Astrocyte (in vitro differentiated cells and primary cell): Measurements from ENCODE around the gene TEKT5. TPM values are rescaled to one million over a fixed set of nuclear protein-coding genes. Genes with fewer than 3 reads are reported as not detected.

ENCODE experiments used
- DNase-seq: peaks from one replicate; pipeline ENCODE4 v3.0.0-alpha.2; 2010; ENCODE audit warnings: low read depth
- FAIRE-seq: peaks from 2 replicates; lab custom pipeline; 2011; peaks lifted over from hg19 to GRCh38; lab: Jason Lieb, UNC
- H2AFZ ChIP-seq: 2 replicates; pipeline ENCODE4 v1.6.0; 2012; ENCODE audit warnings: low read depth, low read length, inconsistent platforms
- H3K27ac ChIP-seq: 2 replicates; pipeline ENCODE4 v1.5.1; 2011; ENCODE audit warnings: low read depth, low read length, inconsistent platforms
- H3K27me3 ChIP-seq: 2 replicates; pipeline ENCODE4 v1.6.0; 2011; ENCODE audit warnings: low read length, inconsistent platforms; ENCODE audit not compliant: insufficient read depth
- H3K36me3 ChIP-seq: 2 replicates; pipeline ENCODE4 v1.5.1; 2011; ENCODE audit warnings: low read length, inconsistent platforms; ENCODE audit not compliant: insufficient read depth
- H3K4me1 ChIP-seq: 2 replicates; pipeline ENCODE4 v1.5.1; 2011; ENCODE audit warnings: low read length, inconsistent platforms; ENCODE audit not compliant: insufficient read depth
- H3K4me2 ChIP-seq: 2 replicates; pipeline ENCODE4 v1.6.0; 2012; ENCODE audit warnings: low read length, inconsistent platforms
- H3K4me3 ChIP-seq: 2 replicates; pipeline ENCODE4 v1.5.1; 2011; ENCODE audit warnings: low read depth, mild to moderate bottlenecking, low read length, inconsistent platforms; ENCODE audit not compliant: insufficient read depth
- H3K79me2 ChIP-seq: 2 replicates; pipeline ENCODE4 v1.6.0; 2012; ENCODE audit warnings: mild to moderate bottlenecking, low read length, inconsistent platforms; ENCODE audit not compliant: insufficient read depth
- H3K9ac ChIP-seq: 2 replicates; pipeline ENCODE4 v1.6.0; 2012; ENCODE audit warnings: mild to moderate bottlenecking, low read length, inconsistent platforms
- H3K9me3 ChIP-seq: 2 replicates; pipeline ENCODE4 v1.5.1; 2012; ENCODE audit warnings: low read depth, mild to moderate bottlenecking, low read length, inconsistent platforms; ENCODE audit not compliant: insufficient read depth
- H4K20me1 ChIP-seq: 2 replicates; pipeline ENCODE4 v1.6.0; 2012; ENCODE audit warnings: low read length, inconsistent platforms; ENCODE audit not compliant: insufficient read depth
- H3K27ac Mint-ChIP-seq: one replicate; pipeline ENCODE4 v1.8.0; 2021; ENCODE audit warnings: mild to moderate bottlenecking, mixed read lengths; ENCODE audit not compliant: unreplicated experiment
- H3K27me3 Mint-ChIP-seq: one replicate; pipeline ENCODE4 v1.8.0; 2021; ENCODE audit warnings: low read depth, mixed read lengths; ENCODE audit not compliant: unreplicated experiment
- H3K36me3 Mint-ChIP-seq: one replicate; pipeline ENCODE4 v1.8.0; 2021; ENCODE audit warnings: low read depth, mixed read lengths; ENCODE audit not compliant: unreplicated experiment
- H3K4me1 Mint-ChIP-seq: one replicate; pipeline ENCODE4 v1.8.0; 2021; ENCODE audit warnings: low read depth, mixed read lengths; ENCODE audit not compliant: unreplicated experiment
- H3K4me3 Mint-ChIP-seq: one replicate; pipeline ENCODE4 v1.8.0; 2021; ENCODE audit warnings: mild to moderate bottlenecking, moderate library complexity, mixed read lengths; ENCODE audit not compliant: unreplicated experiment
- H3K9me3 Mint-ChIP-seq: one replicate; pipeline ENCODE4 v1.8.0; 2021; ENCODE audit warnings: mild to moderate bottlenecking, mixed read lengths; ENCODE audit not compliant: unreplicated experiment
- CTCF ChIP-seq: IDR thresholded peaks from 2 replicates; pipeline ENCODE4 v1.5.1; 2011; ENCODE audit warnings: low read depth, mild to moderate bottlenecking, inconsistent platforms, low read length, moderate library complexity; ENCODE audit not compliant: insufficient read depth
- EZH2 ChIP-seq: IDR thresholded peaks from 2 replicates; pipeline ENCODE4 v1.6.1; 2012; ENCODE audit warnings: mild to moderate bottlenecking, low read length, inconsistent platforms; ENCODE audit not compliant: insufficient read depth
- total RNA-seq: library from RNA; stranded (reverse); gene quantifications from 2 replicates; pipeline ENCODE4 v1.2.1, GENCODE V29; 2021

TEKT5 gene
- total RNA-seq, 1 donor from 2014 or later = not detected

DNA sequence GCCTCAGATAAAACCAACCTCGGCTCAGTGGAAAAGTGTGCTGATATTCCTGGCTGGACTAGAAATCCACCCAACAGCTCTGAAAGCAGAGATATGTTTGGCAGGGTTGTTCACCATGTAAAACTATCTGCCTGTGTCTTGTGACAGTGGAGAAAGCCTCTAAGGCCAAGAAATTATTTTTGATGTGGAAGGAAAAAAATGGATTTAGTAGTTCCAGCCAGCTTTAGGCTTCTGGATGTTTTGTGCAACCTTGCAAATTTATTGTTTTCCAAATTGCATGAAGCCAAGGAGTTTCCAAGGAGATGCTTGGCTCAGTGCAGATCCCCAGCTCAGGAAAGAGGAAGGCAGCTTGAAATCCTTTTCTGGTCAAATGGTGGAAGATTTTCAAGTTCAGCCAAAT lies 31.6 kb downstream of the TEKT5 start:
- Histone ChIP-seq H3K9me3 (no peaks in the 10 kb centered on the region), H3K4me3 (no peak overlapping the region), H3K4me1 (no peaks in the 10 kb centered on the region), H2AFZ (no peak overlapping the region), H3K27ac (no peak overlapping the region), H3K79me2 (no peaks in the 10 kb centered on the region), H3K9ac (no peak overlapping the region), H4K20me1 (no peaks in the 10 kb centered on the region), H3K4me2 (no peak overlapping the region), H3K27me3 (peaks cover 3% of the 10 kb centered on the region), H3K36me3 (no peaks in the 10 kb centered on the region)
- H3K36me3 Mint-ChIP-seq = no peaks in the 10 kb centered on the region
- TF ChIP-seq CTCF = no peak
- TF ChIP-seq EZH2 = no peak
- H3K4me3 Mint-ChIP-seq = no peak overlapping the region
- H3K9me3 Mint-ChIP-seq = no peaks in the 10 kb centered on the region
- H3K27me3 Mint-ChIP-seq = peaks cover 22% of the 10 kb centered on the region
- FAIRE-seq (no peak), DNase-seq (no peak)
- H3K27ac Mint-ChIP-seq = no peak overlapping the region
- peaks cover 4% of the 10 kb centered on the region for H3K4me1 Mint-ChIP-seq

- peaks cover 22% of the 10 kb centered on the region for H3K27me3 Mint-ChIP-seq
- Histone ChIP-seq H3K4me1 (no peaks in the 10 kb centered on the region), H3K27ac (no peak overlapping the region), H3K4me3 (no peak overlapping the region), H3K36me3 (no peaks in the 10 kb centered on the region), H3K79me2 (no peaks in the 10 kb centered on the region), H3K27me3 (peaks cover 3% of the 10 kb centered on the region), H3K4me2 (no peak overlapping the region), H2AFZ (no peak overlapping the region), H3K9ac (no peak overlapping the region), H3K9me3 (no peaks in the 10 kb centered on the region), H4K20me1 (no peaks in the 10 kb centered on the region)
- no peaks in the 10 kb centered on the region for H3K36me3 Mint-ChIP-seq
- H3K4me3 Mint-ChIP-seq = no peak overlapping the region
- H3K27ac Mint-ChIP-seq = no peak overlapping the region
- no peak for DNase-seq
- H3K4me1 Mint-ChIP-seq = peaks cover 4% of the 10 kb centered on the region
- TF ChIP-seq EZH2 = no peak
- H3K9me3 Mint-ChIP-seq = no peaks in the 10 kb centered on the region
- FAIRE-seq = no peak
Observed at GRCh38 chr16:10662212-10662611, 32.5 kb downstream of the TEKT5 start.

DNA sequence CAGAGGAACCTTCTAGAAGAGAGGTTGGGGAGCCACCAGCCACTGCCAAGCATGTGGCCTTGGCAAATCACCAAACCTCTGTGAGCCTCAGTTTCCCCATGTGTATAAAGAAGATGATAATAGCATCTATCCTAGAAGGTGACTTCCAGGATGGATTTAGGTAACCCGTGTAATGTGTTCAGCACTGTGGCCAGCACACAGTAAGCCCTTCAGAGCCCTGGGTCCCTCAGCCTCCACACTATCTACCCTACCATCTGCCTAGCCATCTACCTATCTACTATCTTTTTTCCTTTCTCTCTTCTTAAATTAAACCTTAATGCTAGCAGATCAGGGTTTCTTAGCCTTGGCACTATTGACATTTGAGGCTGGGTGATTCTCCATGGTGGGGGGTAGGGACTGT lies 33.0 kb downstream of the TEKT5 start:
- H3K27ac Mint-ChIP-seq = no peak overlapping the region
- no peaks in the 10 kb centered on the region for H3K36me3 ChIP-seq
- no peak overlapping the region for H3K27ac ChIP-seq
- H3K4me2 ChIP-seq = no peak overlapping the region
- no peak overlapping the region for H3K4me3 Mint-ChIP-seq
- no peaks in the 10 kb centered on the region for H3K79me2 ChIP-seq
- no peak overlapping the region for H3K4me3 ChIP-seq
- peaks cover 4% of the 10 kb centered on the region for H3K4me1 Mint-ChIP-seq
- H4K20me1 ChIP-seq = no peaks in the 10 kb centered on the region
- peaks cover 3% of the 10 kb centered on the region for H3K27me3 ChIP-seq
- TF ChIP-seq CTCF (no peak), EZH2 (no peak)
- H3K9ac ChIP-seq = no peak overlapping the region
- no peak for FAIRE-seq
- H3K4me1 ChIP-seq = no peaks in the 10 kb centered on the region
- no peaks in the 10 kb centered on the region for H3K9me3 Mint-ChIP-seq
- H3K27me3 Mint-ChIP-seq = peaks cover 22% of the 10 kb centered on the region
- no peaks in the 10 kb centered on the region for H3K9me3 ChIP-seq
- no peak overlapping the region for H2AFZ ChIP-seq
- no peak for DNase-seq
- no peaks in the 10 kb centered on the region for H3K36me3 Mint-ChIP-seq
